CD4-positive, alpha-beta T cell treated with Interleukin-15 for 1 hour (primary cell): ENCODE measurements around the gene EAF1.

ENCODE experiments used
- DNase-seq: peaks from one replicate; pipeline ENCODE4 v3.0.0-alpha.2; 2020

EAF1 gene

GRCh38 chr3:15488002-15488401, 60.6 kb downstream of the EAF1 start:
- DNase-seq: no peak

DNA sequence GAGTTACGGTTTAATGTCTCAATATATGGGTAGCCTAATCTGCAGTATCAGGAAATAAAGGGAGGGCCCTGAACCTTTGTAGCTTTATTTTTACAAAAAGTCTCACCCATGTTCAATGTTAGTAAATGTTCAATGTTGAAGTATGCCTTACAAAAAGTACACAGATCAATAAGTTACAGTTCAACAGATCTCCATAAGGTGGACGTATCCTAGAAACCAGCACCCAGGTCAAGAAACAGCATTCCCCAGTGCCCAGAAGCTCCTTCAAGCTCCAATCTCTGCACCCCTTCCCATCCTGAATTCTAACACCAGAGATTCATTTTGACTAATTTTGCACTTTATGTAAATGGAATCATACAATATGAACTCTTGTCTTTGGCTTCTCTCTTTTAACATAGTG, 62.8 kb downstream of the EAF1 start:
- no peak for DNase-seq

DNA sequence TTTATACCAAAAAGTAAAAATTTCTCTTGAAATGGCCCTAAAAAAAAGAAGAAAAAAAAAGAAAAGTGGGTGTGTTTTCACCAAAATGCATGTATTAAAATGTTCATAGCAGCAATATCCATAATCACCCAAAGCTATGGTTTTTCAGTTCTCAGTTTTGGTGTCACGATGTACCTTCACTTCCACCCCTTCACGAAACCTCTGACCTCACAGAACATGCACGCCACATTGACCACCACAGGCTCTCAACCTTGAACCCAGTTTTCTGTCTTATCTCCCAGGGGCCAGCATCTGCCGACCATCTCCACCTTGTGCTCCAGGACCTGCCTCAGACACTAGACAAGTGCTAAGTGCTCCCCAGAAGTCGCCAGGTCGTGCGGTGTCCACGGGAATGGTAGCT, 63.7 kb downstream of the EAF1 start:
- no peak for DNase-seq
